GM12878 (cell line): ENCODE measurements around the gene USP34. TPM values are rescaled to one million over a fixed set of nuclear protein-coding genes. Genes with fewer than 3 reads are reported as not detected.
A peak's percentile ranks its signal among the peaks of the same experiment; 100 is the strongest.

Experiments
- ATAC-seq: fragments of 200-7000 bp; cut with Tn5 transposase; 3 replicates; pipeline ENCODE4 v1.9.1; 2020; ENCODE audit warnings: mild to moderate bottlenecking, moderate library complexity
- BruUV-seq: library from RNA; stranded (reverse); fragments of 400-500 nt; replicated peaks from 2 replicates; lab custom pipeline; 2021; lab: Mats Ljungman, UMichigan
- CTCF ChIA-PET: fragments of 300-600 bp; sonication (Branson Sonifier 250); formaldehyde crosslinking; extraction: SDS; loops from one replicate; lab custom pipeline; 2021; ENCODE audit warnings: inconsistent platforms; lab: Yijun Ruan, JAX
- POLR2A ChIA-PET: fragments of 350-600 bp; formaldehyde crosslinking; extraction: SDS; loops from one replicate; lab custom pipeline; 2021; ENCODE audit warnings: inconsistent platforms; lab: Charles Lee
- RAD21 ChIA-PET: fragments of 300-600 bp; sonication (Branson Sonifier 250); formaldehyde crosslinking; loops from one replicate; lab custom pipeline; 2023; ENCODE audit warnings: antibody characterized with exemption; ENCODE audit not compliant: unreplicated experiment; lab: Charles Lee
- SMC1A ChIA-PET: fragments of 300-600 bp; sonication (Branson Sonifier 250); formaldehyde crosslinking; loops from one replicate; lab custom pipeline; 2023; ENCODE audit not compliant: unreplicated experiment, uncharacterized antibody; lab: Charles Lee
- DNase-seq: peaks from one replicate; pipeline ENCODE4 v3.0.0-alpha.2; 2011; ENCODE audit warnings: low read depth, low spot score
- FAIRE-seq: peaks from 3 replicates; lab custom pipeline; 2011; peaks lifted over from hg19 to GRCh38; lab: Jason Lieb, UNC
- H2AFZ ChIP-seq: 2 replicates; pipeline ENCODE4 v1.6.0; 2011; ENCODE audit warnings: low read depth, low read length, control low read depth; ENCODE audit not compliant: control insufficient read depth
- H3K27ac ChIP-seq: 2 replicates; pipeline ENCODE4 v1.5.1; 2011; ENCODE audit warnings: control low read depth; ENCODE audit not compliant: control insufficient read depth, insufficient read depth
- H3K27me3 ChIP-seq, 2 experiments: replicated peaks in 1 of 2; 2 replicates each; pipeline versions ENCODE4 v1.6.0 to v1.6.1; 2011; ENCODE audit warnings: low read length in 1 of 2; ENCODE audit not compliant: control insufficient read depth in 2 of 2, insufficient read depth in 2 of 2
- H3K36me3 ChIP-seq, 2 experiments: 2 replicates each; pipeline ENCODE4 v1.5.1; 2011; ENCODE audit warnings: low read length in 1 of 2; ENCODE audit not compliant: control insufficient read depth in 2 of 2, insufficient read depth in 2 of 2
- H3K4me1 ChIP-seq: 2 replicates; pipeline ENCODE4 v1.6.1; 2011; ENCODE audit warnings: mild to moderate bottlenecking, low read length, moderate library complexity, mixed read lengths; ENCODE audit not compliant: control insufficient read depth, insufficient read depth
- H3K4me2 ChIP-seq: 2 replicates; pipeline ENCODE4 v1.6.0; 2011; ENCODE audit warnings: control low read depth; ENCODE audit not compliant: control insufficient read depth, insufficient read depth
- H3K4me3 ChIP-seq: fragments of 200-600 bp; sonication (generic); 2 replicates; pipeline ENCODE4 v1.5.1; 2016
- H3K79me2 ChIP-seq: 2 replicates; pipeline ENCODE4 v1.6.0; 2011; ENCODE audit warnings: low read length; ENCODE audit not compliant: control insufficient read depth, insufficient read depth
- H3K9ac ChIP-seq: 2 replicates; pipeline ENCODE4 v1.8.0; 2011; ENCODE audit warnings: low read length, control low read depth, mixed read lengths; ENCODE audit not compliant: control insufficient read depth, insufficient read depth
- H3K9me3 ChIP-seq: replicated peaks from 3 replicates; pipeline ENCODE4 v1.5.1; 2011; ENCODE audit warnings: mild to moderate bottlenecking, low read length; ENCODE audit not compliant: control insufficient read depth, insufficient read depth
- H4K20me1 ChIP-seq: 2 replicates; pipeline ENCODE4 v1.6.0; 2011; ENCODE audit not compliant: control insufficient read depth, insufficient read depth
- ATF3 ChIP-seq: IDR thresholded peaks from 2 replicates; pipeline ENCODE4 v1.6.1; 2011; ENCODE audit warnings: low read depth, mild to moderate bottlenecking, low read length, moderate library complexity, borderline replicate concordance; ENCODE audit errors: extremely low read depth
- EP300 ChIP-seq, 2 experiments: fragments of 150-350 bp in 1 of 2; IDR thresholded peaks; 2 replicates each; pipeline ENCODE4 v1.6.1; 2011 to 2012; ENCODE audit warnings: low read depth in 2 of 2, low read length in 2 of 2, borderline replicate concordance in 1 of 2, improper control_type of control experiment in 1 of 2, inconsistent platforms in 1 of 2; ENCODE audit not compliant: control insufficient read depth in 1 of 2
- FOXM1 ChIP-seq: IDR thresholded peaks from 2 replicates; pipeline ENCODE4 v1.6.1; 2012; ENCODE audit warnings: low read depth, mild to moderate bottlenecking, inconsistent platforms, low read length, moderate library complexity
- IKZF2 ChIP-seq, 2 experiments: fragments of 450-650 bp; IDR thresholded peaks; 2 replicates each; pipeline ENCODE4 v1.6.1; 2017; ENCODE audit warnings: mild to moderate bottlenecking in 2 of 2, moderate library complexity in 2 of 2
- RELB ChIP-seq: fragments of 450-650 bp; IDR thresholded peaks from 2 replicates; pipeline ENCODE4 v1.6.1; 2017; ENCODE audit warnings: low read depth, mild to moderate bottlenecking, moderate library complexity
- SKIL ChIP-seq: fragments of 450-650 bp; IDR thresholded peaks from 2 replicates; pipeline ENCODE4 v1.6.1; 2017; ENCODE audit warnings: mild to moderate bottlenecking, low read depth, inconsistent platforms; ENCODE audit not compliant: poor library complexity, severe bottlenecking
- SMC3 ChIP-seq: IDR thresholded peaks from 2 replicates; pipeline ENCODE4 v1.6.1; 2011; ENCODE audit warnings: low read length, improper control_type of control experiment, borderline replicate concordance
- SUPT20H ChIP-seq: IDR thresholded peaks from 2 replicates; pipeline ENCODE4 v1.6.1; 2011; ENCODE audit warnings: low read depth, mild to moderate bottlenecking, low read length, moderate library complexity, borderline replicate concordance; ENCODE audit not compliant: control insufficient read depth
- WGBS: methylation state at CpG from one replicate; pipeline ENCODE4 v1.1.6; 2016; ENCODE audit warnings: low lambda C conversion rate; ENCODE audit not compliant: insufficient replicate concordance, insufficient coverage; ENCODE audit errors: missing lambda C conversion rate; 5-methylcytosine and 5-hydroxymethylcytosine counted together
- in situ Hi-C: fragments of 300-500 bp; cut with MboI; formaldehyde crosslinking; loops from 9 replicates; pipeline ENCODE4 v1.14.3; 2018; ENCODE audit warnings: mixed read lengths
- intact Hi-C: fragments of 100-400 bp; cut with micrococcal nuclease; formaldehyde crosslinking; loops from one replicate; pipeline ENCODE4 v1.14.2; 2022; ENCODE audit not compliant: unreplicated experiment
- polyA plus RNA-seq, 11 experiments: library from polyadenylated mRNA; depleted of rRNA in 4 of 11; unstranded in 6 of 11; stranded (reverse) in 5 of 11; fragments of >200 nt; fragmentation: Nextera tagmentation in 4 of 11; fragmentation: Illumina TruSeq in 1 of 11; extraction: Ambion mirVana in 4 of 11; extraction: Trizol in 1 of 11; gene quantifications; 1 replicate in 1 of 11; 2 replicates in 10 of 11; pipeline versions ENCODE4 v1.2.1 to v1.2.3, GENCODE V29; 2011 to 2016; ENCODE audit warnings: inconsistent platforms in 2 of 11, missing spikeins in 2 of 11, low read depth in 1 of 11
- total RNA-seq, 4 experiments: library from RNA; depleted of rRNA in 3 of 4; stranded (reverse); fragments of >200 nt in 3 of 4; fragmentation: Illumina TruSeq in 1 of 4; extraction: Trizol in 1 of 4; gene quantifications; 2 replicates each; pipeline versions ENCODE4 v1.2.1 to v1.2.3, GENCODE V29; 2013 to 2021

USP34 gene
- total and polyA plus RNA-seq, 10 of the 15 experiments (the other 5 are each of a cell fraction or from before 2014, with no cell fraction given), result 26.2 to 106 (median 62.1) TPM

GRCh38 chr2:61275575-61276184, 195.2 kb downstream of the USP34 start:
- CTCF ChIA-PET, result interaction anchor here (0.7 to 1.0 kb wide), 2 partner anchors 13 to 85 kb away, joined by 3 read pairs; no protein-coding TSS in a partner anchor
- H3K4me2 ChIP-seq, result no peak overlapping the region
- POLR2A ChIA-PET, result interaction anchor here (0.6 kb wide), 1 partner anchor 250 kb away, joined by 3 read pairs; no protein-coding TSS in a partner anchor
- H3K36me3 ChIP-seq, result peaks cover 0 to 14% of the 10 kb centered on the region in 2 experiments; a peak in 3 of 4 replicates
- in situ Hi-C loops (no loop called here), intact Hi-C loops (no loop called here)
- H3K9me3 ChIP-seq, result no peaks in the 10 kb centered on the region
- no peak overlapping the region for H2AFZ ChIP-seq
- no peak for TF ChIP-seq RELB
- no peak for TF ChIP-seq SKIL
- TF ChIP-seq SUPT20H, result no peak
- no peak for TF ChIP-seq FOXM1
- TF ChIP-seq EP300 (IDR thresholded peaks at IDR 0.05; ENCODE audit: borderline replicate concordance in 1 of 2, control insufficient read depth in 1 of 2, low read depth in 2 of 2, low read length in 2 of 2), result no peak
- TF ChIP-seq IKZF2 (IDR thresholded peaks at IDR 0.05), result no peak
- TF ChIP-seq SMC3, result no peak
- TF ChIP-seq ATF3, result no peak
- no peak overlapping the region for H3K9ac ChIP-seq
- SMC1A ChIA-PET, result interaction anchor here (0.7 to 1.1 kb wide), 2 partner anchors 13 to 21 kb away, joined by 3 read pairs; no protein-coding TSS in a partner anchor
- RAD21 ChIA-PET, result no interaction called here
- DNase-seq (no peak), FAIRE-seq (peak; percentile 47), ATAC-seq (no peak)
- H3K4me3 ChIP-seq, result no peak overlapping the region
- H4K20me1 ChIP-seq, result no peaks in the 10 kb centered on the region
- H3K27me3 ChIP-seq, result no peaks in the 10 kb centered on the region
- no TSS peak for BruUV-seq
- no peak overlapping the region for H3K27ac ChIP-seq
- WGBS, result 44% methylated on average over 1 of the region's 1 CpG
- no peaks in the 10 kb centered on the region for H3K79me2 ChIP-seq
- no peaks in the 10 kb centered on the region for H3K4me1 ChIP-seq
